GM18868 (cell line): ENCODE results near the gene NSD1.
A peak's percentile ranks its signal among the peaks of the same experiment; 100 is the strongest.

Experiments
- ATAC-seq: cut with Tn5 transposase; IDR thresholded peaks from one replicate; pipeline ENCODE4 v1.9.1; 2021; ENCODE audit warnings: mild to moderate bottlenecking, moderate library complexity; ENCODE audit not compliant: unreplicated experiment

NSD1 gene

GRCh38 chr5:177270653-177271052 is 137.1 kb downstream of the NSD1 start:
- no peak for ATAC-seq

GRCh38 chr5:177271113-177271512 is 137.5 kb downstream of the NSD1 start:
- no peak for ATAC-seq

- no peak for ATAC-seq
Measured at GRCh38 chr5:177275883-177276282, 142.3 kb downstream of the NSD1 start.

- ATAC-seq, result no peak
Measured at GRCh38 chr5:177276886-177277285, 143.3 kb downstream of the NSD1 start.

GRCh38 chr5:177288191-177288590 is 154.6 kb downstream of the NSD1 start:
- ATAC-seq, result no peak

- no peak for ATAC-seq
Measured at GRCh38 chr5:177290816-177291596, 157.4 kb downstream of the NSD1 start.

GRCh38 chr5:177291735-177292134 is 158.2 kb downstream of the NSD1 start:
- no peak for ATAC-seq

- no peak for ATAC-seq
Measured at GRCh38 chr5:177293819-177294581, 160.4 kb downstream of the NSD1 start.

GRCh38 chr5:177294632-177295031 is 161.1 kb downstream of the NSD1 start:
- no peak for ATAC-seq

- no peak for ATAC-seq
Measured at GRCh38 chr5:177295924-177296323, 162.4 kb downstream of the NSD1 start.

- ATAC-seq, result no peak
Measured at GRCh38 chr5:177296581-177296980, 163.0 kb downstream of the NSD1 start.

GRCh38 chr5:177297922-177298321 is 164.3 kb downstream of the NSD1 start:
- ATAC-seq, result no peak

- ATAC-seq, result no peak
Measured at GRCh38 chr5:177299697-177300096, 166.1 kb downstream of the NSD1 start.

- peak; percentile 62 for ATAC-seq
Measured at GRCh38 chr5:177300236-177300880, 166.8 kb downstream of the NSD1 start.

- ATAC-seq, result no peak
Measured at GRCh38 chr5:177300951-177301350, 167.4 kb downstream of the NSD1 start.

GRCh38 chr5:177301503-177302165 is 168.1 kb downstream of the NSD1 start:
- no peak for ATAC-seq

GRCh38 chr5:177302354-177303110 is 169.0 kb downstream of the NSD1 start:
- no peak for ATAC-seq

- peak; percentile 68 for ATAC-seq
Measured at GRCh38 chr5:177303121-177303924, 169.8 kb downstream of the NSD1 start, which contains the start of the genes PRELID1 and RAB24. Gene PRELID1, plus strand, starts transcription at chr5:177303799. Its CDS starts 187 bp downstream, at chr5:177303986. Gene RAB24, minus strand, starts transcription at chr5:177303719. Its CDS starts 431 bp downstream, at chr5:177303288.

GRCh38 chr5:177303925-177304391 is 170.4 kb downstream of the NSD1 start:
- no peak for ATAC-seq
